Prostate gland (tissue), 2 donors: Measurements from ENCODE around the gene GRIN1. TPM values are rescaled to one million over a fixed set of nuclear protein-coding genes. Genes with fewer than 3 reads are reported as not detected.

Experiments used
- DNase-seq: peaks from one replicate; pipeline ENCODE4 v3.0.0-alpha.2; 2019; ENCODE audit warnings: low spot score
- H3K27ac ChIP-seq, 2 donors: fragments of 200-600 bp; sonication (generic); 2 replicates each; pipeline ENCODE4 v1.5.1; 2017 to 2019
- H3K27me3 ChIP-seq: fragments of 200-600 bp; sonication (generic); replicated peaks from 2 replicates; pipeline ENCODE4 v1.5.1; 2019; ENCODE audit not compliant: insufficient read depth
- H3K36me3 ChIP-seq, 2 donors: fragments of 200-600 bp; sonication (generic); 1 replicate in 1 of 2; 2 replicates in 1 of 2; pipeline versions ENCODE4 v1.5.1 to v1.8.1; 2017 to 2019
- H3K4me1 ChIP-seq: fragments of 200-600 bp; sonication (generic); replicated peaks from 2 replicates; pipeline ENCODE4 v1.5.1; 2019
- H3K4me3 ChIP-seq, 2 donors: fragments of 200-600 bp; sonication (generic); 2 replicates each; pipeline ENCODE4 v1.5.1; 2017 to 2019
- H3K9me3 ChIP-seq: fragments of 200-600 bp; sonication (generic); 2 replicates; pipeline ENCODE4 v1.5.1; 2017
- CTCF ChIP-seq, 4 experiments: fragments of 200-600 bp in 2 of 4; fragments of 450-650 bp in 2 of 4; sonication (generic) in 2 of 4; IDR thresholded peaks; 1 replicate in 3 of 4; 2 replicates in 1 of 4; pipeline ENCODE4 v1.5.1; 2016 to 2019; ENCODE audit warnings: antibody characterized with exemption in 4 of 4, mild to moderate bottlenecking in 2 of 4, moderate library complexity in 2 of 4
- POLR2A ChIP-seq: fragments of 450-650 bp; IDR thresholded peaks from one replicate; pipeline ENCODE4 v1.6.1; 2016; ENCODE audit warnings: antibody characterized with exemption, mild to moderate bottlenecking
- POLR2AphosphoS5 ChIP-seq: sonication (generic); formaldehyde crosslinking; IDR thresholded peaks from one replicate; pipeline ENCODE4 v1.6.1; 2017; ENCODE audit warnings: antibody characterized with exemption
- WGBS: methylation state at CpG from one replicate; pipeline ENCODE4 v1.1.5; 2018; 5-methylcytosine and 5-hydroxymethylcytosine counted together
- intact Hi-C: fragments of 100-400 bp; cut with DNase I; formaldehyde crosslinking; loops from one replicate; pipeline ENCODE4 v1.14.2; 2022
- total RNA-seq, 2 donors: library from RNA; depleted of rRNA; stranded (reverse); fragments of >200 nt; gene quantifications; one replicate each; pipeline ENCODE4 v1.1.0, GENCODE V29; 2016

GRIN1 gene
- total RNA-seq, 2 donors from 2014 or later = 0.59 to 1.8 TPM

- H3K27ac ChIP-seq = peak overlapping the region; percentile 38 to 68
- peaks cover 10% of the 10 kb centered on the region for H3K4me1 ChIP-seq
- H3K27me3 ChIP-seq = peaks cover 7% of the 10 kb centered on the region
- 25% methylated on average over 25 of the region's 26 CpGs for WGBS
- H3K9me3 ChIP-seq = no peaks in the 10 kb centered on the region
- TF ChIP-seq POLR2A (no peak), CTCF (IDR thresholded peaks at IDR 0.05) (no peak), POLR2AphosphoS5 (no peak)
- DNase-seq = peak; percentile 30
- no peaks in the 10 kb centered on the region for H3K36me3 ChIP-seq
- intact Hi-C loops = no loop called here
- H3K4me3 ChIP-seq = peak overlapping the region in 1 of 2 donors; percentile 25
These were observed 24.4 kb downstream of the GRIN1 start for GRCh38 chr9:137163365-137163715.

- peaks cover 7% of the 10 kb centered on the region for H3K27me3 ChIP-seq
- 82% methylated on average over 22 of the region's 22 CpGs for WGBS
- no peak overlapping the region for H3K27ac ChIP-seq
- peaks cover 10% of the 10 kb centered on the region for H3K4me1 ChIP-seq
- H3K36me3 ChIP-seq = no peaks in the 10 kb centered on the region
- no peak overlapping the region for H3K4me3 ChIP-seq
- no peaks in the 10 kb centered on the region for H3K9me3 ChIP-seq
- no peak for DNase-seq
- TF ChIP-seq POLR2A = no peak
- TF ChIP-seq POLR2AphosphoS5 = no peak
- no peak for TF ChIP-seq CTCF (IDR thresholded peaks at IDR 0.05)
- intact Hi-C loops = no loop called here
These were observed 24.9 kb downstream of the GRIN1 start for GRCh38 chr9:137163805-137164204.

GRCh38 chr9:137164370-137165249, 25.7 kb downstream of the GRIN1 start:
- intact Hi-C loops = no loop called here
- H3K36me3 ChIP-seq = no peaks in the 10 kb centered on the region
- no peaks in the 10 kb centered on the region for H3K9me3 ChIP-seq
- no peak overlapping the region for H3K27ac ChIP-seq
- TF ChIP-seq POLR2A (no peak), CTCF (IDR thresholded peaks at IDR 0.05) (no peak), POLR2AphosphoS5 (no peak)
- H3K4me1 ChIP-seq = peaks cover 10% of the 10 kb centered on the region
- no peak overlapping the region for H3K4me3 ChIP-seq
- H3K27me3 ChIP-seq = peaks cover 6% of the 10 kb centered on the region
- no peak for DNase-seq
- 66% methylated on average over 34 of the region's 34 CpGs for WGBS

- peaks cover 15% of the 10 kb centered on the region for H3K4me1 ChIP-seq
- peaks cover 3% of the 10 kb centered on the region for H3K27me3 ChIP-seq
These were observed 26.4 kb downstream of the GRIN1 start for GRCh38 chr9:137165250-137165836.

More at GRCh38 chr9:137165250-137165836, 26.4 kb downstream of the GRIN1 start:
- no peak for DNase-seq
- TF ChIP-seq POLR2AphosphoS5 (no peak), CTCF (IDR thresholded peaks at IDR 0.05) (no peak), POLR2A (no peak)
- intact Hi-C loops = no loop called here
- no peaks in the 10 kb centered on the region for H3K36me3 ChIP-seq
- 78% methylated on average over 32 of the region's 32 CpGs for WGBS
- H3K9me3 ChIP-seq = no peaks in the 10 kb centered on the region
- no peak overlapping the region for H3K4me3 ChIP-seq
- H3K27ac ChIP-seq = no peak overlapping the region
